PC-9 (cell line): Measurements from ENCODE around the gene TRIM38. TPM values are rescaled to one million over a fixed set of nuclear protein-coding genes. Genes with fewer than 3 reads are reported as not detected.

ENCODE experiments used
- BruUV-seq: library from RNA; stranded (reverse); fragments of 400-500 nt; replicated peaks from 2 replicates; lab custom pipeline; 2021; lab: Mats Ljungman, UMichigan
- CTCF ChIA-PET: fragments of 300-600 bp; sonication (Branson Sonifier 250); formaldehyde crosslinking; loops from one replicate; lab custom pipeline; 2022; ENCODE audit warnings: antibody characterized with exemption; lab: Charles Lee
- POLR2A ChIA-PET: fragments of 300-600 bp; sonication (Branson Sonifier 250); formaldehyde crosslinking; loops from one replicate; lab custom pipeline; 2022; ENCODE audit warnings: antibody characterized with exemption; ENCODE audit not compliant: unreplicated experiment; lab: Charles Lee
- DNase-seq, 2 experiments: peaks; one replicate each; pipeline versions ENCODE4 v3.0.0 to v3.0.0-alpha.2; 2015 to 2022; ENCODE audit warnings: mixed read lengths in 1 of 2
- H2AFZ ChIP-seq: fragments of 200-600 bp; sonication (generic); 2 replicates; pipeline ENCODE4 v1.8.1; 2017; ENCODE audit warnings: antibody characterized with exemption
- H3F3A ChIP-seq: fragments of 200-600 bp; sonication (generic); 2 replicates; pipeline ENCODE4 v1.8.1; 2017; ENCODE audit warnings: antibody characterized with exemption, mild to moderate bottlenecking, low read depth; ENCODE audit not compliant: insufficient read depth
- H3K27ac ChIP-seq: fragments of 200-600 bp; sonication (generic); 2 replicates; pipeline ENCODE4 v1.6.1; 2016; ENCODE audit warnings: mixed run types
- H3K27me3 ChIP-seq: fragments of 200-600 bp; sonication (generic); 2 replicates; pipeline ENCODE4 v1.6.1; 2016; ENCODE audit warnings: low read depth, mixed run types; ENCODE audit not compliant: insufficient read depth
- H3K36me3 ChIP-seq: fragments of 200-600 bp; sonication (generic); 2 replicates; pipeline ENCODE4 v1.6.1; 2016; ENCODE audit warnings: low read depth, mixed run types
- H3K4me1 ChIP-seq: fragments of 200-600 bp; sonication (generic); replicated peaks from 2 replicates; pipeline ENCODE4 v1.6.1; 2016; ENCODE audit warnings: mixed run types; ENCODE audit not compliant: insufficient read depth
- H3K4me2 ChIP-seq: fragments of 200-600 bp; sonication (generic); 2 replicates; pipeline ENCODE4 v1.6.1; 2017; ENCODE audit warnings: mixed run types
- H3K4me3 ChIP-seq: fragments of 200-600 bp; sonication (generic); 2 replicates; pipeline ENCODE4 v1.6.1; 2016; ENCODE audit warnings: mixed run types
- H3K79me2 ChIP-seq: fragments of 200-600 bp; sonication (generic); 2 replicates; pipeline ENCODE4 v1.6.1; 2017; ENCODE audit warnings: low read depth, mixed run types
- H3K9me2 ChIP-seq: fragments of 200-600 bp; sonication (generic); 2 replicates; pipeline ENCODE4 v1.8.1; 2017; ENCODE audit warnings: mild to moderate bottlenecking; ENCODE audit not compliant: insufficient read depth
- H3K9me3 ChIP-seq: fragments of 200-600 bp; sonication (generic); 2 replicates; pipeline ENCODE4 v1.8.1; 2016; ENCODE audit warnings: low read depth; ENCODE audit not compliant: insufficient read depth
- H4K20me1 ChIP-seq: fragments of 200-600 bp; sonication (generic); 2 replicates; pipeline ENCODE4 v1.8.1; 2017; ENCODE audit not compliant: insufficient read depth
- EZH2 ChIP-seq: fragments of 200-600 bp; sonication (generic); IDR thresholded peaks from 2 replicates; pipeline ENCODE4 v1.8.0; 2017; ENCODE audit warnings: antibody characterized with exemption, low read depth
- intact Hi-C: fragments of 100-400 bp; cut with micrococcal nuclease; formaldehyde crosslinking; loops from one replicate; pipeline ENCODE4 v1.10.0; 2022; ENCODE audit not compliant: unreplicated experiment
- total RNA-seq: library from RNA; stranded (reverse); gene quantifications from 2 replicates; pipeline ENCODE4 v1.2.3, GENCODE V29; 2021
- TF ChIP-seq, protein P1 (sequence below): fragments of 200-600 bp; sonication (generic); conservative IDR thresholded peaks from 2 replicates; pipeline ENCODE4 v1.6.1; 2017; ENCODE audit warnings: mixed run types, antibody characterized with exemption, mild to moderate bottlenecking, moderate library complexity

The TRIM38 gene
- total RNA-seq, 1 experiment from 2014 or later: 31.3 TPM

DNA sequence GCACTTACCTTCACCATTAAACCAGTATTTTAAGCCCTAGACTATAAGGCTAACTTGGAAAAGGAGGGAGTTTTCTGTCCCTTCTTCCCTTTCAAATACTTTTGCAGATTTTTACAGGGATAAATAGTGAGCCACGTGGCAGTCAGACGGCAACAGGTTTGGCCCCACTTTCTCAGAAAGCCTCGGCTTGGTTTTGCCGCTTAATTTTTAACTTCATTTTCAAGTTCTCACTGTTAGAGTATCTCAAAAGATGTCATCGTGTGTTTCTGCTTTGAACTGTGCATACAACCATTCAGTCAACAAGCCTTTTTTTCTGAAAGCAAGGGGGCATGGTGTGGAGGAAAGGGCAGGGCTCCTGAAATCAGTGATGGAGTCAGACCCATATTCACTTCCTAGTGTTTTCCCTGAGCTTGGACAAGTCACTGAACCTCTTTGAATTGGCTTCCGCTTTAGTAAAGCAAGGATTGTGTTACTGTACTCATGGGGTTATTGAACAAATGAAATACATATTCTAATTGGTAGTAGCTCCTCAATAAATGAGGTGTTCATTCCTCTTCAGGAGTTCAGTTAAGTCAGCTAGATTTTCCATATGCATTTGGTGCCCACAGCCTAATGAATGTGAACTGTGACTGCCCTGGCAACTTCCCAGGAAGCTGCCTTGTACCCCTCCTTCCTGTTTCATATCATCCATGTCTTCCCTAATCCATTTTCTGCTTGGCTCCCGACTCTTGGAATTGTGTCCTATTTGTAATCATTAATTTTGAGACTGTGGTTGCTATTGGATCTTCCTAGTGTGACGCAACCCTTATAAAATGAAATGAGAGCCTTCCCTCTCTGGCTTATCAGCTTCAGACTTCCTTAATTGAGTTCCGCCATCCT, 31.8 kb upstream of the TRIM38 start, which contains the start of gene SLC17A2:
Gene SLC17A2, minus strand, starts transcription at position 160 of the 879 bp plus-strand sequence. CDS start 4,895 bp downstream, outside the sequence.
- Histone ChIP-seq H3K9me2 (no peaks in the 10 kb centered on the region; the same call in 1 of the 2 replicates), H3K4me3 (no peak within 1 kb of the TSS), H3F3A (peaks cover 8% of the 10 kb centered on the region; the same call in 1 of the 2 replicates), H3K79me2 (no peaks in the 10 kb centered on the region), H3K36me3 (no peaks in the 10 kb centered on the region), H4K20me1 (no peaks in the 10 kb centered on the region), H2AFZ (no peak within 1 kb of the TSS), H3K27ac (no peak within 1 kb of the TSS), H3K27me3 (no peaks in the 10 kb centered on the region), H3K4me1 (no peaks in the 10 kb centered on the region), H3K4me2 (no peak within 1 kb of the TSS), H3K9me3 (no peaks in the 10 kb centered on the region)
- POLR2A ChIA-PET: no interaction called here
- TF ChIP-seq, protein P1, sequence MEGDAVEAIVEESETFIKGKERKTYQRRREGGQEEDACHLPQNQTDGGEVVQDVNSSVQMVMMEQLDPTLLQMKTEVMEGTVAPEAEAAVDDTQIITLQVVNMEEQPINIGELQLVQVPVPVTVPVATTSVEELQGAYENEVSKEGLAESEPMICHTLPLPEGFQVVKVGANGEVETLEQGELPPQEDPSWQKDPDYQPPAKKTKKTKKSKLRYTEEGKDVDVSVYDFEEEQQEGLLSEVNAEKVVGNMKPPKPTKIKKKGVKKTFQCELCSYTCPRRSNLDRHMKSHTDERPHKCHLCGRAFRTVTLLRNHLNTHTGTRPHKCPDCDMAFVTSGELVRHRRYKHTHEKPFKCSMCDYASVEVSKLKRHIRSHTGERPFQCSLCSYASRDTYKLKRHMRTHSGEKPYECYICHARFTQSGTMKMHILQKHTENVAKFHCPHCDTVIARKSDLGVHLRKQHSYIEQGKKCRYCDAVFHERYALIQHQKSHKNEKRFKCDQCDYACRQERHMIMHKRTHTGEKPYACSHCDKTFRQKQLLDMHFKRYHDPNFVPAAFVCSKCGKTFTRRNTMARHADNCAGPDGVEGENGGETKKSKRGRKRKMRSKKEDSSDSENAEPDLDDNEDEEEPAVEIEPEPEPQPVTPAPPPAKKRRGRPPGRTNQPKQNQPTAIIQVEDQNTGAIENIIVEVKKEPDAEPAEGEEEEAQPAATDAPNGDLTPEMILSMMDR: no peak
- TF ChIP-seq EZH2: no peak
- intact Hi-C loops: no loop called here
- BruUV-seq: no TSS peak
- CTCF ChIA-PET: no interaction called here
- no peak for DNase-seq

DNA sequence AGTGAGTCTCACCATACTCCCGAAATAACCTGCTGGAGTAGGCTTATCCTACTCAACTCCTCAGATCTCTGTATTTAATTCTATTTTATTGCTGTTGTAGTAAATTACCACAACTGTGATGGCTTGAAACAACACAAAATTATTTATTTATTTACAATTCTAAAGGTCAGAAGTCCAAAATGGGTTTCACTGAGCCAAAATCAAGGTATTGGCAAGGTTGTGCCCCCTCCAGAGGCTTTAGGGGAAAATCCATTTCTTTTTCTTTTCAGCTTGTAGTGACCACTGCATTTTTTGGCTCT, 31.2 kb upstream of the TRIM38 start:
- H3K36me3 ChIP-seq: no peaks in the 10 kb centered on the region
- CTCF ChIA-PET: no interaction called here

DNA sequence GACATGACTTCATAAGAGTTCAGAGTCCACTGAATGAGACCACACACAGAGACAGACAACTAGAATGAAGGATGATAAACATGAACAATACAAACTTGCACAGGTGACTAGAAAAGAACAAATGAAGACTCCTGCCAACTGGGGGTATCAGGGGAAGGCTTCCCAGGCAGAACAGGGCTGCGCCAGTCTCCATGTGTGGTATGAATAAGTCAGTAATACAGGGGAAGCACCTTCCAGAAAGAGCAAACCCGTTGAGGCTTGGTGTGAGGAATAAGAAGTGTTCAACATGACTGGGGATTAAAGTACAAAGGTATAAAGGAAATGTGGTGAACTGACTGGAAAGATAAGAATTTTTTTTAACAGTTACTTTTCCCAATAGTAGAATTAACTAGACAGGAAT, 28.4 kb upstream of the TRIM38 start:
- H3F3A ChIP-seq: peaks cover 8% of the 10 kb centered on the region; the same call in 1 of the 2 replicates
- H2AFZ ChIP-seq: peak overlapping the region; percentile 41; the same call in 1 of the 2 replicates
- no peaks in the 10 kb centered on the region for H3K9me2 ChIP-seq
- H3K4me1 ChIP-seq: no peaks in the 10 kb centered on the region
- no peak overlapping the region for H3K4me2 ChIP-seq
- POLR2A ChIA-PET: no interaction called here
- no peak overlapping the region for H3K27ac ChIP-seq
- intact Hi-C loops: no loop called here
- H3K79me2 ChIP-seq: no peaks in the 10 kb centered on the region
- TF ChIP-seq, protein P1: no peak
- no peak for TF ChIP-seq EZH2
- CTCF ChIA-PET: no interaction called here
- H3K4me3 ChIP-seq: no peak overlapping the region
- H3K9me3 ChIP-seq: no peaks in the 10 kb centered on the region
- no peaks in the 10 kb centered on the region for H3K36me3 ChIP-seq
- no peaks in the 10 kb centered on the region for H4K20me1 ChIP-seq
- no peaks in the 10 kb centered on the region for H3K27me3 ChIP-seq
- no TSS peak for BruUV-seq
- no peak for DNase-seq

More for the DNA sequence above, 31.2 kb upstream of the TRIM38 start:
- Histone ChIP-seq H2AFZ (no peak overlapping the region), H3F3A (peaks cover 8% of the 10 kb centered on the region; the same call in 1 of the 2 replicates), H4K20me1 (no peaks in the 10 kb centered on the region), H3K4me1 (no peaks in the 10 kb centered on the region), H3K9me3 (no peaks in the 10 kb centered on the region), H3K79me2 (no peaks in the 10 kb centered on the region), H3K4me3 (no peak overlapping the region), H3K9me2 (no peaks in the 10 kb centered on the region; the same call in 1 of the 2 replicates), H3K27ac (no peak overlapping the region), H3K4me2 (no peak overlapping the region), H3K27me3 (no peaks in the 10 kb centered on the region)
- BruUV-seq: no TSS peak
- DNase-seq: no peak
- no peak for TF ChIP-seq EZH2
- TF ChIP-seq, protein P1: no peak
- intact Hi-C loops: no loop called here
- POLR2A ChIA-PET: no interaction called here
